ENCODE results near the gene TPK1. TPM values are rescaled to one million over a fixed set of nuclear protein-coding genes. Genes with fewer than 3 reads are reported as not detected.

Gene TPK1
- total and polyA plus RNA-seq, 4 donors: 3.5 to 15.5 (median 7.8) TPM

DNA sequence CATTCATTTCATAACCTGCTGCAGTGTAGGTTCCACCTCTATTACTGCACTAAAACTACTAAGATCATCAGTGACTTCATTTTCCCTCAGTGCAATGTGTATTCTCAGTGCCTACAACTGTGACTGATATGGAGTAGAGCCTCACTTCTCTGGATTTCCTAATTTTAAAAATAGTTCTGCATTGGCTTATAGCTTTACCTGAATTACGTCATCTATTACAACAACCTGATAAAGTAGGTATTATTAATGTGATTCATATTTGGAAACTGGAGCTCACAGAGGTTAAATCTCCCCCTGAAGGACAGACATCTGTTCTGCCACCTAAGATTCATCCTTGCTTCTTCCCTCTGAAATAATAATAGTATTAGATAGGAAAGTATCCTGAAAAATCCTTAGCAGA, 361.5 kb downstream of the TPK1 start:
- H3K27me3 ChIP-seq (ENCODE audit: control insufficient read depth, insufficient read depth, low read length): no peaks in the 10 kb centered on the region
- no peak for DNase-seq (ENCODE audit: low read depth in 4 of 6, low spot score in 6 of 6)
- no peak overlapping the region for H3K27ac ChIP-seq (ENCODE audit: low read depth, low read length)
- H3K9me3 ChIP-seq (ENCODE audit: control insufficient read depth, insufficient read depth, low read length): no peaks in the 10 kb centered on the region
- no peaks in the 10 kb centered on the region for H3K4me1 ChIP-seq (ENCODE audit: control insufficient read depth, insufficient read depth, low read length)
- WGBS (ENCODE audit: insufficient coverage): no CpG with 5 or more reads among the region's 1 CpG
- no peak overlapping the region for H3K4me3 ChIP-seq (ENCODE audit: low read depth, low read length)
- no peaks in the 10 kb centered on the region for H3K36me3 ChIP-seq (ENCODE audit: control insufficient read depth, insufficient read depth, low read length)

DNA sequence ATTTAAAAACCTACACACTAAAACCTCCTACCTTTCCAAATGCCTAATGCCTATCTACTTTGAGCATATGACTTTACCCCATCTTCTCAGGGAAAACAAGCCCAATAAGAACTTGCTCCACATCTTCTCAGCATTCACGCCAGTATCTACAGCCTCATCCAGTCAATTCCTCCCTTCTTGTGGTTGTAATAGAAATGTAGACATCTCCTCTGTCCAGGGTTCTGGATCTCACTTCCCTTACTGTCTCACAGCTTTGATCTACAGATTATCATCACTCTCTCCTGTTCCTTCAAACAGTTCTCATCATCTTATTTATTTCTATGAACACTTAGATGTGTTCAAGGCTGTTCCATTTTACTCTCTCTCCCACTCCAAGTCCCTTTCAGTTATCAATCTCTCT, 361.9 kb downstream of the TPK1 start:
- no CpG with 5 or more reads among the region's 1 CpG for WGBS (ENCODE audit: insufficient coverage)
- Histone ChIP-seq H3K4me3 (ENCODE audit: low read depth, low read length) (no peak overlapping the region), H3K36me3 (ENCODE audit: control insufficient read depth, insufficient read depth, low read length) (no peaks in the 10 kb centered on the region), H3K27ac (ENCODE audit: low read depth, low read length) (no peak overlapping the region), H3K9me3 (ENCODE audit: control insufficient read depth, insufficient read depth, low read length) (no peaks in the 10 kb centered on the region), H3K27me3 (ENCODE audit: control insufficient read depth, insufficient read depth, low read length) (no peaks in the 10 kb centered on the region), H3K4me1 (ENCODE audit: control insufficient read depth, insufficient read depth, low read length) (no peaks in the 10 kb centered on the region)
- no peak for DNase-seq (ENCODE audit: low read depth in 4 of 6, low spot score in 6 of 6)

DNA sequence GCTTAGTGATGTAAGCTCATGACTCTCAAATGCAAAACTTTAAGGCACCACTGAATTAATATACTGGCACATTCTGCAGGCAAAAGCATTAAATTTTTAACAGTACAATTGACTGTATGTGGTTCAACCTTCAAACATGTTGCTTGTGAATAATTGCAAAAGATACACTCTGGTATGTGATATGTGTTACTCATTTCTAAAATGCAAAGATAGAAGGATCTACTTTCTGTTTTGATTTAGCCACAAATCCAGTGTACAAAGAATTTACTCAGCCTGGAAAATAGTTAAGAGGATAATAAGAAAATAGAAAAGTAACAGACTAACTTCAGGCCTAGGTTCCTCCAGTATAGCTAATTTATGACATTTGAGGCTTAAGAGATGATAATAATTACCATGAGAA, 365.8 kb downstream of the TPK1 start:
- no peaks in the 10 kb centered on the region for H3K27me3 ChIP-seq (ENCODE audit: control insufficient read depth, insufficient read depth, low read length)
- no peak for DNase-seq (ENCODE audit: low read depth in 4 of 6, low spot score in 6 of 6)
- no peak overlapping the region for H3K27ac ChIP-seq (ENCODE audit: low read depth, low read length)
- no peaks in the 10 kb centered on the region for H3K4me1 ChIP-seq (ENCODE audit: control insufficient read depth, insufficient read depth, low read length)
- no peaks in the 10 kb centered on the region for H3K36me3 ChIP-seq (ENCODE audit: control insufficient read depth, insufficient read depth, low read length)
- H3K4me3 ChIP-seq (ENCODE audit: low read depth, low read length): no peak overlapping the region
- no peaks in the 10 kb centered on the region for H3K9me3 ChIP-seq (ENCODE audit: control insufficient read depth, insufficient read depth, low read length)

GRCh38 chr7:144468990-144469732, 366.7 kb downstream of the TPK1 start:
- Histone ChIP-seq H3K4me3 (ENCODE audit: low read depth, low read length) (no peak overlapping the region), H3K36me3 (ENCODE audit: control insufficient read depth, insufficient read depth, low read length) (no peaks in the 10 kb centered on the region), H3K9me3 (ENCODE audit: control insufficient read depth, insufficient read depth, low read length) (no peaks in the 10 kb centered on the region), H3K27ac (ENCODE audit: low read depth, low read length) (no peak overlapping the region), H3K4me1 (ENCODE audit: control insufficient read depth, insufficient read depth, low read length) (no peaks in the 10 kb centered on the region), H3K27me3 (ENCODE audit: control insufficient read depth, insufficient read depth, low read length) (no peaks in the 10 kb centered on the region)
- no peak for DNase-seq (ENCODE audit: low read depth in 4 of 6, low spot score in 6 of 6)

- no peaks in the 10 kb centered on the region for H3K27me3 ChIP-seq (ENCODE audit: control insufficient read depth, insufficient read depth, low read length)
- no peak overlapping the region for H3K4me3 ChIP-seq (ENCODE audit: low read depth, low read length)
- no peaks in the 10 kb centered on the region for H3K36me3 ChIP-seq (ENCODE audit: control insufficient read depth, insufficient read depth, low read length)
- 65% methylated on average over 5 of the region's 5 CpGs for WGBS (ENCODE audit: insufficient coverage)
- H3K27ac ChIP-seq (ENCODE audit: low read depth, low read length): no peak overlapping the region
- DNase-seq (ENCODE audit: low read depth in 4 of 6, low spot score in 6 of 6): no peak
- no peaks in the 10 kb centered on the region for H3K4me1 ChIP-seq (ENCODE audit: control insufficient read depth, insufficient read depth, low read length)
- no peaks in the 10 kb centered on the region for H3K9me3 ChIP-seq (ENCODE audit: control insufficient read depth, insufficient read depth, low read length)
These were observed 376.2 kb downstream of the TPK1 start for GRCh38 chr7:144459635-144460034.

DNA sequence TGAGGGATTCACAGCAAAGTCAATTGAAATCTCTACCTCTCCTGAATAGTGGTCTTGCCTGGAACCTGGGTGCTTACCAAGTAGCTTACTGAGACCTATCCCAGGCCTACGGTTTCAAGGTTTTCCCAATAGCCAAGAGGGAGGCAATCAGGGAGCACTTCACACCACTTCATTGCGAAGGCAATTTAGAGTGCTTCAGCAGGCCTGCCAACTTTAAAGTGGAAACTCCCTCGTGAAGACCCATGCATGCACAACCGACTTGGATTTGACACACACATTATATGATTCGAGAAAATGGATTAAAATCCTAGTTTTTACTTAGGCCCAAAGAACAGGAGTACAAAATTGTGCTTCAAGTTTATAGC, 380.8 kb downstream of the TPK1 start:
- no peaks in the 10 kb centered on the region for H3K9me3 ChIP-seq (ENCODE audit: control insufficient read depth, insufficient read depth, low read length)
- no peak overlapping the region for H3K4me3 ChIP-seq (ENCODE audit: low read depth, low read length)
- WGBS (ENCODE audit: insufficient coverage): 82% methylated on average over 1 of the region's 5 CpGs
- no peak for DNase-seq (ENCODE audit: low read depth in 4 of 6, low spot score in 6 of 6)
- no peaks in the 10 kb centered on the region for H3K4me1 ChIP-seq (ENCODE audit: control insufficient read depth, insufficient read depth, low read length)
- H3K27me3 ChIP-seq (ENCODE audit: control insufficient read depth, insufficient read depth, low read length): no peaks in the 10 kb centered on the region
- H3K36me3 ChIP-seq (ENCODE audit: control insufficient read depth, insufficient read depth, low read length): no peaks in the 10 kb centered on the region
- no peak overlapping the region for H3K27ac ChIP-seq (ENCODE audit: low read depth, low read length)

GRCh38 chr7:144454256-144455039, 381.4 kb downstream of the TPK1 start:
- WGBS (ENCODE audit: insufficient coverage): 91% methylated on average over 1 of the region's 3 CpGs
- Histone ChIP-seq H3K9me3 (ENCODE audit: control insufficient read depth, insufficient read depth, low read length) (no peaks in the 10 kb centered on the region), H3K4me3 (ENCODE audit: low read depth, low read length) (no peak overlapping the region), H3K36me3 (ENCODE audit: control insufficient read depth, insufficient read depth, low read length) (no peaks in the 10 kb centered on the region), H3K27me3 (ENCODE audit: control insufficient read depth, insufficient read depth, low read length) (no peaks in the 10 kb centered on the region), H3K27ac (ENCODE audit: low read depth, low read length) (no peak overlapping the region), H3K4me1 (ENCODE audit: control insufficient read depth, insufficient read depth, low read length) (no peaks in the 10 kb centered on the region)
- DNase-seq (ENCODE audit: low read depth in 4 of 6, low spot score in 6 of 6): peak in 1 of 6 donors; percentile 21

DNA sequence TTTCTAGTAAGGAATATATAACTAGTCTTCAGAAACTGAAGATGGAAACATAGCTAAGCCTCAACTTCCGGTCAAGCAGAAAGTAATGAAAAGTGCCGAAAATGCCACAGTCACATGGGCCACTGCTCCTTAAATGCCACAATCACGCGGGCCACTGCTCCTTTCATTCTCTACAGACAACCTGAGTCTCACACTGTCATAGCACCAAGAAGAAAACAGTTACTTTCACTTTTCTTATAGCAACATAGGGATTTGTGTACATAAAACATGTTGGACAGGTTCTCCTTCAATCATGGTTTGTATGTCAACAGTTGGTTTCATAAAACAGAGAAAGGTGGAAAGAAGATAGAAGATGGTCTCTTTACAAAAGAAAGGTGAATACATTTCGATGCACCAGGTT, 383.8 kb downstream of the TPK1 start:
- no peak overlapping the region for H3K4me3 ChIP-seq (ENCODE audit: low read depth, low read length)
- H3K27me3 ChIP-seq (ENCODE audit: control insufficient read depth, insufficient read depth, low read length): no peaks in the 10 kb centered on the region
- no peaks in the 10 kb centered on the region for H3K4me1 ChIP-seq (ENCODE audit: control insufficient read depth, insufficient read depth, low read length)
- no peaks in the 10 kb centered on the region for H3K36me3 ChIP-seq (ENCODE audit: control insufficient read depth, insufficient read depth, low read length)
- no peaks in the 10 kb centered on the region for H3K9me3 ChIP-seq (ENCODE audit: control insufficient read depth, insufficient read depth, low read length)
- no peak for DNase-seq (ENCODE audit: low read depth in 4 of 6, low spot score in 6 of 6)
- 88% methylated on average over 3 of the region's 5 CpGs for WGBS (ENCODE audit: insufficient coverage)
- H3K27ac ChIP-seq (ENCODE audit: low read depth, low read length): no peak overlapping the region

DNA sequence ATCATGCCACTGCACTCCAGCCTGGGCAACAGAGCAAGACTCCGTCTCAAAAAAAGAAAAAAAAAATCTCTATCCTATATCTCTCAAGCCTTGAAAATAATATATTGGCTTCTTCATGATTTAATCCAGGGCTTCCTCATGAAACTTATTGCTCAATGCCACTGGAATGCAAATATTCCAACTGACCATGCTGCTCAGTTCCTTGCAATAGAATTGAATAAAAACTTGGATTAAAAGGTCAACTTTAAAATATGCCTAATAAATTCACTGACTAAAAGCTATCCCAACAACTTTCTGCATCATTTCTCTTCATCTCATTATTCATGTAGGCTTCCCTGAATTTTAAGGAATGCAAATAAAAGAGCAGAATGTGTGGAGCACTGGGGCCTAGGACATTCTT, 390.3 kb downstream of the TPK1 start:
- H3K4me1 ChIP-seq (ENCODE audit: control insufficient read depth, insufficient read depth, low read length): no peaks in the 10 kb centered on the region
- no peak overlapping the region for H3K4me3 ChIP-seq (ENCODE audit: low read depth, low read length)
- H3K27ac ChIP-seq (ENCODE audit: low read depth, low read length): no peak overlapping the region
- no peaks in the 10 kb centered on the region for H3K9me3 ChIP-seq (ENCODE audit: control insufficient read depth, insufficient read depth, low read length)
- DNase-seq (ENCODE audit: low read depth in 4 of 6, low spot score in 6 of 6): no peak
- no peaks in the 10 kb centered on the region for H3K36me3 ChIP-seq (ENCODE audit: control insufficient read depth, insufficient read depth, low read length)
- WGBS (ENCODE audit: insufficient coverage): 100% methylated on average over 1 of the region's 1 CpG
- H3K27me3 ChIP-seq (ENCODE audit: control insufficient read depth, insufficient read depth, low read length): no peaks in the 10 kb centered on the region

DNA sequence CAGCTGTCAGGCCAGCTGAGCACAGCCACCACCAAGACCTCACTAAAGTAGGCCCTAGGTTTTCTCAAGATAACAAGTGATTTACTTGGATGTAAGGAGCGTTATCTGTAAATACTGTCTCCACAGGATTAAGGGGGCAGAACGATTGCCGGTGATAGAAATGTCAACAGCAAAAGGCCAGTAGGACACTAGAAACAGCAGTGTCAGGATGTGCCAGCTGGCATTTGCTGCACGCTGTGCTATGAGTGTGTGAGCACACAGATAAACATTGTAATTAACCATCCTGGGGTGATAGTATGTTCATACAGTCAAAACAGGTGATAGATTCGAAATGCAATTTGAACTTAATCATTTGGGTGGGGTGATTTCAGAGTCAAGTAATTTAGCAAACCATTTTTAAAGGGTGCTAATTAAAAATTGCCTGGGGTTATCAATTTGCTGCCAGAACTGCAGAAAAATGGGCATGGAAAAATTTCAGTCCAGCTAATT, 396.1 kb downstream of the TPK1 start:
- Histone ChIP-seq H3K4me1 (ENCODE audit: control insufficient read depth, insufficient read depth, low read length) (no peaks in the 10 kb centered on the region), H3K4me3 (ENCODE audit: low read depth, low read length) (no peak overlapping the region), H3K27ac (ENCODE audit: low read depth, low read length) (no peak overlapping the region), H3K9me3 (ENCODE audit: control insufficient read depth, insufficient read depth, low read length) (no peaks in the 10 kb centered on the region), H3K27me3 (ENCODE audit: control insufficient read depth, insufficient read depth, low read length) (no peaks in the 10 kb centered on the region), H3K36me3 (ENCODE audit: control insufficient read depth, insufficient read depth, low read length) (no peaks in the 10 kb centered on the region)
- peak in 1 of 6 donors; percentile 72 for DNase-seq (ENCODE audit: low read depth in 4 of 6, low spot score in 6 of 6)
- 45% methylated on average over 4 of the region's 5 CpGs for WGBS (ENCODE audit: insufficient coverage)

Data from spinal cord (tissue), 10 donors.